GM18517 (cell line): Measurements from ENCODE around the gene PHC2.

Source experiments
- ATAC-seq: cut with Tn5 transposase; IDR thresholded peaks from one replicate; pipeline ENCODE4 v1.9.1; 2021; ENCODE audit warnings: mild to moderate bottlenecking, moderate library complexity; ENCODE audit not compliant: unreplicated experiment

PHC2 gene

GRCh38 chr1:33373606-33374005, 57.3 kb downstream of the PHC2 start:
- no peak for ATAC-seq

DNA sequence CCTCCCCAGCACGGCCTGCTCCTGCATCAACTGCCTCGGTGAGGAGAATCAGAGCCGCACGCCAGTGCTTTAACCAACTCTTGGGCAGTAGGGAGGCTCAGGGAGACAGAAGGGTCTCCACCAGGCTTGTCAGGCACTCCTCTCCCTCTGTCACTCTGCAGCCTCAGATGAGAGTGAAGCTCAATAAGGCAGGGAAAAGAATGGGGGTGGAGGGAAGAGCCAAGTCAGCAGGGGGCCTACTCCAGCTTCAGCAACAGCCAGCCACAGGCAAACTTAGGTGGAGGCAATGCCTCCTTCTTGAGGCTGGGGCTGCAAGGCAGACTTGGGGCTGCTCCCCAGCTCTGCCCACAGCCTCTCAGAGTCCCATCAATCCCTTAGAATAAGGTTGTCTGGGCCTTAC, 58.2 kb downstream of the PHC2 start:
- no peak for ATAC-seq

- ATAC-seq = no peak
These were observed 58.7 kb downstream of the PHC2 start for GRCh38 chr1:33372162-33372561.

GRCh38 chr1:33371334-33371733, 59.6 kb downstream of the PHC2 start:
- no peak for ATAC-seq

- no peak for ATAC-seq
These were observed 60.1 kb downstream of the PHC2 start for GRCh38 chr1:33370827-33371226.

DNA sequence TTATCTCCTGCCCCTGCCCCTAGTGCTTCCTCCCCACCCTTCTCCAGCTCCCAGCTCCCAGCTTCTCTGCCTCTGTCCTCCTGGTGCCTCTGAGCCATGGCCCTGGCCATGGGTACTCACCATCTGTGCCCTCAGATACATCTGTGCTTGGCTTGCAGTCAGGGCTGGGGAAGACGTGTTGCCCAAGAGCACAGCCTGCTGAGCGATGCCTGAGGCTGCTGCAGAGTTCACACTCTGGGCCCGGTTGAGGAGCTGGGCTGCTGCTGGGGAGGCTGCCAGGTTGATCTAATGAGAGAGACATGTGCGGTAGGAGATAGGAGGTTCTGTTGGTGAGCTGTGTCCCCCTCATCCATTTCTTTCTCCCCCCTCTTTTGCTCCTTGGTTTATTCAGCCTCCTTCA, 60.6 kb downstream of the PHC2 start:
- ATAC-seq = no peak

GRCh38 chr1:33369764-33370163, 61.1 kb downstream of the PHC2 start:
- ATAC-seq = no peak

DNA sequence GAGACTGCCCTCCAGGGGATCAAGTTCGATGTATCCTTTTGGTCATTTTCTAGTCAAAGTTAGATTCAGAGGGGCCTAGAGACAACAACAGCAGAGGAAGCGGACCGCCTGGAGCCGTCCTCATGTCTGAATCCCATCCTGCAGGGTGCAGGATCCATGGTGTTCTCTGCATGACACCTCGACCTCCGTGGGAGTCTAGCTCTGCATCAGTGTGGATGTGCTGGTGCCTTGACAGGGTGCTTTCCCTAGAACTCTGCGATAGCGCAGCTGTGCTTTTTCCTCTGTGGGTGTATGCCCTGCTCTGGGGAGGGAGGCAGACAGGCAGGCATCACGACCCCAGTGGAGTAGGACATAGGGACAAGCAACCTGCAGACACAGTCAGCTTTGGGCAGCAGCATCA, 61.8 kb downstream of the PHC2 start:
- ATAC-seq = no peak

GRCh38 chr1:33368431-33368830, 62.5 kb downstream of the PHC2 start:
- no peak for ATAC-seq

DNA sequence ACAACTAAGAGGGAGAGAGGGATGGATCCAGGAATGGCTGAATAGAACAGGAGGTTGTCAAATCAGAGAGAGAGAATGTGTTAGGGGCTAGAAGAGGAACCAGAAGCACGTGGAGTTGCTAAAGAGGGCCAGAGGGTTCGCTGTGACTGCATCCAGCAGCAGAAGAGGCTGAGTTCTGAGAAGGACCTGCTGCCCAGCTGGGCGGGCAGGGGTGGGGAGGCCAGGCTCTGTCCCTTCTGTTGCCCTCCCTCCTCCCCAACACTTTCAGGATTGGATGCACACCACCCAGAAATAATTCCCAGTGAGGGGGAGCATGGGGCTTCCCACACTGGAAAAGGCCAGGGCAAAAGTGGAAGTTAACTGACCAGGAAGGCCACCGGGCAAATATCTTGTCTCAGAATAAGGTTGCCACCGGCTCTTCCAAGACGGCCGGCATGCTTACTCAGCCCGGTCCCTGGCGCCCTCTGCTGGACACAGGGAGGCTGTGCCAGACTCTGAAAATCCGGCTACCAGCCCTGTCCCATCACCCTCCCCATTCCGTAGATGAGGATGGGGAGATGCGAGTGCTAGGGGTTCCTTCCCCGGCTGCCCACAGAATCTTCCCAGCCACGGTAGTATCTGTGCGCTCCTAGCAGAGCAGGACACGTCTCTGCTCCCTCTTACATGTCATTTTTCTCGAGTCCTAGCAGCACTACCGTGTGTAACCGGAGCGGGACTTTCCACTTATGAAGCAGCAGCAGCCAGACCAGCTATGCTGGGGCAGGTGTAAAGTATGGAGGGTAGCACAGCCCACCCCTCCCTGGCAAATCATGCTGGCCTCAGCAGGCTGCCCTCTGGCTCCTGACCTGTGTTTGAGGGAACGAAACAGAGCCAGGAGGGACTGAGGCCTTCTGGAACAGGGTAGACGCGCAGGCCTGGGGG, 63.1 kb downstream of the PHC2 start:
- ATAC-seq = no peak

GRCh38 chr1:33366762-33367484, 64.0 kb downstream of the PHC2 start:
- no peak for ATAC-seq

- no peak for ATAC-seq
These were observed 65.3 kb downstream of the PHC2 start for GRCh38 chr1:33365560-33365997.

- no peak for ATAC-seq
These were observed 66.4 kb downstream of the PHC2 start for GRCh38 chr1:33364565-33364918.

DNA sequence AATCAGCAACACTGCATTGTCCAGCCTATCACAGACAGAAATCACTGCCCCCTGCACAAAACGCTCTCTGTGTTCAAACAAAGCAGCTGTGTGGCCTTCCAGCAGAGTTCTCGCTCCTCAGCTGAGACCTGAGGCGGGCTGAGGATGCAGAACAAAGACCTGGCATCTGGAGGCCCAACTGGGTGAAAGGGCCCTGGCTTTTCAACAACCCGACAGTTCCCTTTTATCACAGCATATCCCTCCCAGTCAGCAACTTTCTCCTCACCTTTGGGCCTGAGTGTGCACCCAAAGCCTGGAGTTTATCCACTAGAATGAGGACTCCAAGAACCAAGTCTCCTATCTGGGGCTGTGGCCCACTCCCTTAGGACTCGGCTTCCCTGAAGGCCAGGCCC, 67.4 kb downstream of the PHC2 start:
- ATAC-seq = no peak

- no peak for ATAC-seq
These were observed 67.9 kb downstream of the PHC2 start for GRCh38 chr1:33363021-33363420.

- no peak for ATAC-seq
These were observed 69.2 kb downstream of the PHC2 start for GRCh38 chr1:33361532-33362235.

GRCh38 chr1:33360367-33360766, 70.5 kb downstream of the PHC2 start:
- ATAC-seq = no peak

GRCh38 chr1:33359931-33360330, 71.0 kb downstream of the PHC2 start:
- no peak for ATAC-seq

- ATAC-seq = no peak
These were observed 71.9 kb downstream of the PHC2 start for GRCh38 chr1:33358795-33359503.

GRCh38 chr1:33358114-33358794, 72.6 kb downstream of the PHC2 start:
- no peak for ATAC-seq
